NCI-H2196 treated with DMSO at 0.1 percent for 48 hours (cell line): ENCODE results near the gene COBL.

Experiments
- DNase-seq: peaks from one replicate; lab custom pipeline; 2025; ENCODE audit not compliant: unreplicated experiment; lab: John Stamatoyannopoulos, UW

Gene COBL

DNA sequence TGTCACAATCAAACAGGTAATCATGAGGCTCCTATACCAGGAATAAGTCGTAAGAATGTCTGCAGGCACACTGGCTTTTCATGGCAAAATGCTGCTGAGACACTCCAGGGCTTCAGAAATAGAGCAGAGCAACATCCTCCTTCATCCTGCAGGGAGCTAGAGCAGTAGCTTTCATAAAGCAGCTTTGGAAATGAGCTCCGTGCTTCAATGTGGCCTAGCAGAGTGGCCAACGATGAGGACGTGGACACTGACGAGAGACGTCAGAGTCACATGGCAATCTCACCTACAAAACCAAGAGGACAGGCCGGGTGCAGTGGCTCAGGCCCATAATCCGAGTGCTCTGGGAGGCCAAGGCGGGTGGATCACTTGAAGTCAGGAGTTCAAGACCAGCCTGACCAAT is 9.8 kb downstream of the COBL start:
- DNase-seq: no peak

DNA sequence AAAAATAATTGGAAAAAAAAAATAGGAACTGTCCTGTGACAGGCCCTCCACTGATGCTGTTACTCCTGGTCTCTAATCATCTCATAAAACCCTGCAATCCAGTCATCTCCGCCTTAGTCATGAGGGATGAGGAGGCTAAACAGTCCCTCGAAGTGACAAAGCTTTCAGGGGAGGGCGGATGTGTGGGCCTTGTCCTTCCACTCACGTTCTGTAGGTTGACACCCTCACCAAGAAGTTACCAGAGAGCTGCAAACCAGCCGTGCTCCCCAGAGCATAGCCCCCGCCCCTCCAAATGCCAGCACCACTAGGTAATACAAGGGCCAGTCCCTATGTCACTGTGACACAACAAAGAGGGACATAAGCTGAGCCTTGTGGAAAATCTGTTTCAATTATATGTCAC is 11.9 kb downstream of the COBL start:
- no peak for DNase-seq

- no peak for DNase-seq
These were observed 13.5 kb downstream of the COBL start for GRCh38 chr7:51303142-51303525.

GRCh38 chr7:51301806-51302205 is 14.8 kb downstream of the COBL start:
- DNase-seq: no peak

DNA sequence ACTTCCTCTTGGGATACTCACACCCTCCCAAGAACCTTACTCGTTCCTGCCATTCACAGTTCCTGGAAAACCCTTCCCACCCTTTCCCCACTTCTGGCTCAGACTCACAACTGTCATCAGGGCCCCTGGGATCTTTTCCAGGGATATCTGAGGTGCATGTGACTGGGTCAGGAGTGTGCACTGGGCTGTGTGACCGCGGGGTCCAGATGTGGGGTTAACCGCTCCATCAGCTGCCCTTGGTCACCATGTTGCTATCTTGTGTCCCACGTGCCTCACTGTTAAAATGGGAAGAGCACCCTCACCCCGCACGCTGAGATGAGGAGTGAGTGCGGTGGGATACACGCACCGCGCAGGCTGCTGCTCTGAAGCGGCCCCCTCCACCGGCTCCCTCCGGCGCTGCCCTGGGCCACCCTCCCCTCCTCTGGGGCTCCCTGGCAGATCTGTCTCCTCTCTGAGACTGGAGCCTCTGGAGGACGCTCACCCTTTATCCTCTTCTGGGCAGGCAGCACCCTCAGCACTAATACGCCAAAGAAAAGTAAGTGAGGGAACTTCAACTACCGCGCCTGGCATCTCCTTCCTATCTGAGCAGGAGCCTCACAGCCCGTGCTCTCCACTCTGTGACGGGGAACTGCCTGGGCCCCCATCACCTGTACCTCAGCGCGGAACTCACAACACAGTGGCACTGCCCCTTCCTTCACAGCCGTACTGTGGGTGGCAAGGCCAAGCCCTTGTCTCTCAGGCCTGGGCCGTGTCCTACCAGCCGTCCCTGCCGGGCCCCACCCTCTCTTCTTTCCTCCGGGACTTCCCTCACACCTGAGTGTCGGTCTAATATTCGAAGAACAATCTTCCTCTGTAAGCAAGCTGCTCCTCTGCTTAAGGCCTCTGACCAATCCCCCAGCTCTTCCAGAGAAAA is 15.6 kb downstream of the COBL start:
- DNase-seq: no peak

GRCh38 chr7:51299391-51300133 is 17.0 kb downstream of the COBL start:
- no peak for DNase-seq

- no peak for DNase-seq
These were observed 17.7 kb downstream of the COBL start for GRCh38 chr7:51298912-51299311.

DNA sequence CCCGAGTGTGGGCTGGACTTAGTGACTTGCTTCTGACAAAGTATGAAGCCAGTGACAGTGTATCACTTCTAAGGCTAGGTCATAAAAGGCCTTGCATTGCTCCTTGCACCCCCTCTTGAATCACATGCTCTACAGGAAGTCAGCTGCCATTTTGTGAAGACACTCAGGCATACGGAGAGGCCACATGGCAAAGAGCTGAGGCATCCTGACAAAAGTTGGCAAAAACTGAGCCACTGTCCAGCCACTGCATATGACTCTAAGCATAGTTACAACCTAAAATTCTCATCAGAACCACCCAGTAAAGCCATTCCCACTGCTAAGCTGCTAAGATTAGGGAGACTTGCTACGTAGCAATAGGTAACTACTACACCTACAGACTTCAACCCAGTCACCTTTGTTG is 18.6 kb downstream of the COBL start:
- no peak for DNase-seq

DNA sequence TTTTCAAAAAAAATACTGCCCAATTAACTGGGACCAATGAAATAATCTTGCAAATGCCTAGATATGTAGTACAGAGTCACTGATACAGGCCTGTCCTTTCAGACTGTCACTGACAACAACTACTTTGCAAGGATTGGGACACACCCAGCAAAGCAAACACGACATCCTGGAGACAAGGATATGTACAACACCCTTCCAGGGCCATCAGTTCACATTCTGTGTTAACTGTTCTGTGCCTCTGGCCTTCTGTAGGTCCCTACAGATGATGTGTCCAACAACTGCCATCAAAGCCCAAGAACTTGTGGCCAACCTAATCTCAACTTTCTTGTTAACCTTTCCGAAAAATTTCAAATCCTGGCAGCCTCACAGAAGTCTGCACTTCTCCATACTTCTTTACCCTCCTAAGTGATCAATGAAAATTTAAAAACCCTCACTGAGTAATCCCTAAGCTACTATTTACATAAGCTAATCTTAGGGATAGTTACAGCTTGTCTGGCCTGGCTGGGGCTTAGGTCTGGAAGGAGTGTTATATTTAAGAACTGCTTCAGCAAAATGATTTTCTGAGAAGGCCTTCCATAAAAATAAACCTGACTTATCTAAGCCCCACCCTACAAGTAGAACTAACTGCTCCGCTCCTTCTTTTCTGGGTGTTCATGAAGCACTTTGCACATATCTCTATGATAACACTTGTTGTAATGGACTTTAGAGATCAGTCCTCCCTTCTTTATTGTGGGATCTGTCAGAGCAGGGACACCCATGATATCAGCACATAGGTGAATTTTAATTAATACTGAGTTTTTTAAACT is 21.0 kb downstream of the COBL start:
- DNase-seq: no peak

GRCh38 chr7:51292596-51292995 is 24.0 kb downstream of the COBL start:
- no peak for DNase-seq

GRCh38 chr7:51290702-51291540 is 25.7 kb downstream of the COBL start:
- no peak for DNase-seq

DNA sequence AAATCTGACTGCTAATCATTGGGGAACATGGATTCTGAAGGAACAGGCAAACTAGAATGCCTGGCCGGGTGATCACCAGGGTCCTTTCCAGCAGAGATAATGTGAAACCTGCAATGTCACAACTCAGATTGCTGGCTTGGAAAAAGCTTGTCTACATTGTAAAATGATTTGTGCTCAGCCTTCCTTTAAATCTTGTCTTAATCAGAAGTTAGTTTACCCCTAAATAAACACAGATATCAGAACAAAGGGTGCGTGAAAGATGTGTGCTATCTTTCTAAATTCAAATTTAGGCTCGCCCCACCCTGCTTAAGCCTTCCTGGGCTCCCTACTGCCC is 26.3 kb downstream of the COBL start:
- DNase-seq: no peak

DNA sequence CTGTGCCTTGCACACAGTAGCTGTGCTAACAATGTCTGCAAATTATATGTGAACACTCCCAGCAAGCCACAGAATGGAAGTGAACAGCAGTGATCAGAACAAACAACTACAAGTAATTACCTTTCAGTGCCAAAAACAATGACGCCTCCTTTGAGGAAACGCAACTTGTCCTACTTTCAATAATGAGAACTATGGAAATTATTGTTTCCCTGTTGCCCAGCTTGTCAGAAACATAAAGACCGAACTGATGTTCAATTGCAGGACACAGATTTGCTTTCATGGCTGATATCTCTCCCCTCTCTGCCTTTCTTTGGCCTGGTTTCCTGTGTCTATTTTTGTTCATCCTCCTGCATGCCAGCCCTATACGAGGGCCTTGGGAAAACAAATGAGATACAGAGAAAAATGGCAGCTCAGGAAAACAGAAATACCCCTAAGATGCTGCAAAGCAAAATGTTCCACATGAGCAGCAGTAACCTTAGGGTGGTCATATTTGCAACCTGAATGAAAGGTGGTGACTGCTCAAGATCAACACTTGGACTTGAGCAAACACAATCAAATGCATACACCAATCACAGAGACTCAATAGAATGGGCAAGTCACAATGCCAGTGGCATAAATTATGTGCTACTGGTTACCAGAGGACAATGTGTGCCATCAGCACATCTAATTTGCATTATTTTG is 26.8 kb downstream of the COBL start:
- DNase-seq: no peak

DNA sequence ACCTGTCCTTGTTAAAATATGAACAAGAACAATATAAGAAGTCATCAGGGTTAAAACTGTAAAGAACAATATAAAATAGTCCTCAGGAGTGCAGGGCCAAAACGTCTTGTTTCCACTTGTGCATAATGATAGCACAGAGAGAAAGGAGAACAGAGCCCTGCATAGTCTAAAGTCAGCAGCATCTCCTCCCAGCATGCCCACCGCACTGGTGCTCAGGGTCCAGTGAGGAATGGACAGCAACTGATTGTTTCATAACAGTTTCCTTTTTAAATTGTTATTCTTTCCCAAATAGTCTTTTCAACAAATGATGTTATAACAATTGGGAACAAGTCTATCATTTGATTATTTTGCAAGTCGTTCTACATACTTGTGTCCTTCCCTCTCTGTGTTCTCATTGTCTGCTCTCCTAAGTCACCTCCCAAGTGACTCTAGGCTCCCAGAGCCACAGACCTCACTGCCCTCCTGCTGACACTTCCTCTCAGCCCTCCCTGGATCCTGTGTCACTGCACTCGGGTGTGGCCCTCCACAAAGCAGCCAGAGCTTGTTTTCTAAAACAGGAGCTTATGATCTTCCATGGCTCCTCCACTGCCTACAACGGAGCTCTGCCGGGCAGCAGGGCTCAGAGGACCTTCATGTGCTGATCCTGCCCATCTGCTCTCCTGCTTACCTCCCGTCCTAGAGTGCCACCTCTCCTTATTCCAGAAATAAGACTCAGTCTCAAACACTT is 27.6 kb downstream of the COBL start:
- DNase-seq: no peak

DNA sequence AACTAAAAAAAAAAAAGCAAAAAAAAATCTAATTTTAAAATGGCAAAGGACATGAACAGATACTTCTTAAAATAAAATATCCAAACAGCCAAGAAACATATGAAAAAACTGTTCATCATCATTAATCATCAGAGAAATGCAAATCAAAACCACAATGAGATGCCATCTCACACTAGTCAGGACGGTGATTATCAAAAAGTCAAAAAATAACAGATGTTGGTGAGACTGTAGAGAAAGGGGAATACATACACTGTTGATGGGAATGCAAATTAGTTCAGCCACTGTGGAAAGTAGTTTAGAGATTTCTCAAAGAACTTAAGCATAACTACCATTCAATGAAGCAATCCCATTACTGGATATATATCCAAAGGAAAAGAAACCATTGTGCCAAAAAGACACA is 30.2 kb downstream of the COBL start:
- no peak for DNase-seq

GRCh38 chr7:51280156-51280555 is 36.5 kb downstream of the COBL start:
- DNase-seq: no peak

DNA sequence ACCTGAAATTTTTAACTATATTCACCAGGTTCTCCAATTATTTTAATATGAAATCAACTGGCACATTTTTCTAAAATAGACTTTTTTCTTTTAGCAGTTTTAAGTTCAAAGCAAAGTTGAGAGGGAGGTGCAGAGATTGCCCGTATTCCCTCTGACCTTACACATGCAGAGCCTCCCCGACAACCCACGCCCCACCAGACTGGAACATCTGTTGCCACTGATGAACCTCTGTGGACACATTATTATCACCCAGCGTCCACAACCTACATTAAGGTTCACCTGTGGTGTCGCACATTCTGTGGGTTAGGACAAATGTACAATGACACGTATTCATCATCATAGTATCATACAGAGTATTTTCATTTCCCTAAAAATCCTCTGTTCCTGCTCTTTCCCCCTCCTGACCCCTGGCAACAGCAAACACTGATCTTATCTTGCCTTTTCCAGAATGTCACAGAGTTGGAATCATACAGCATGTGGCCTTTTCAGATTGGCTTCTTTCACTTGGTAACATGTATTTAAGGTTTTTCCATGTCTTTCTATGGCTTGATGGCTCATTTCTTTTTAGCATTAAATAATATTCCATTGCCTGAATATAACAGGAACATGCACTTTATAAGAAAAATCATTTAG is 37.1 kb downstream of the COBL start:
- no peak for DNase-seq

DNA sequence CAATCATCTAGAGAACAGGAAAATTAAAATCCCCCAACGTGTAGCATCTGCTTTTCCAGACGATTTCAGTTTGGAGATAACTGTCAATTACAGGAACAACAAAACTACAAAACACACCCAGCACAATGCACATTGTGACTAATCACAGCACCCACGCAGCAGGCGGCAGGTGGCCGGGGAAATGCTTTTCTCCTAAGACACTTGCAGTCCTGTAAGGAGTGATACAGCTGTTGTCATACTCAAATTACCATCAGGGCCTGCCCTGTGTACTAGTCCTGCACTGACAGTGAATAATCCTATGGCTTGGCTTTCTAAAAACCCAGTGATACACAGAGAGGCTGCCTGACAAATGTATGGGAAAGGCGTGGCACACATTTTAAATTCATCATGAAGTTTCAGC is 37.8 kb downstream of the COBL start:
- no peak for DNase-seq

DNA sequence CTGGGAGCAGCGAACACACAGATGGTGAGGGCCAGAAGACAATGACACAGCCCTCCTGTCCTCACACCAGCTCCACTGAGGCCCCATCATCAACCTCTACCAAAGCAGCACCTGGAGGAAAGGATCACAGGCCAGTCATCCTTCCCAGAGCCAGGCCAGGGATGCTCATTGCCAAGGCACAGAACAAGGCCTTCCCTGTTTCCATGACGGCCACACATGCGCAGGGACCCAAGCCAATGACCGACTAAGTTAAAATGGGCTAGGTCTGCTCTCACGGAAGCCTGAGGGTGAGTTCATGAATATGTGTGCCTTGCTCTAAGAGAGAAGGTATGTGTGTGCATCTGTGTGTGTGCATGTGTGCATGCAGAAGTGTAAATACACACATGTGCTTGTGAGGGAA is 39.6 kb downstream of the COBL start:
- no peak for DNase-seq
